ENCODE results near the gene TACC2. TPM values are rescaled to one million over a fixed set of nuclear protein-coding genes. Genes with fewer than 3 reads are reported as not detected.
"Not testable (repeated sequence)": the region's sequence is repeated elsewhere in the genome, so short reads cannot be mapped to it uniquely, and the experiment has no call there.

Gene TACC2
- 10.6 TPM for total RNA-seq (ENCODE audit: insufficient read depth, low replicate concordance)

GRCh38 chr10:121988361-121989324 lies at the start of gene TACC2:
TSS of gene TACC2 (plus strand) at chr10:121989163. CDS start at chr10:122021982, 32,819 bp downstream.
- DNase-seq (ENCODE audit: low spot score): no peak

GRCh38 chr10:121941532-121941931 lies 47.4 kb upstream of the TACC2 start:
- DNase-seq (ENCODE audit: low spot score): no peak

GRCh38 chr10:121942749-121943416 lies 46.1 kb upstream of the TACC2 start:
- peak; percentile 53 for DNase-seq (ENCODE audit: low spot score)

- DNase-seq (ENCODE audit: low spot score): no peak
Measured at GRCh38 chr10:121947343-121948330, 41.3 kb upstream of the TACC2 start.

- no peak for DNase-seq (ENCODE audit: low spot score)
Measured at GRCh38 chr10:121949049-121949448, 39.9 kb upstream of the TACC2 start.

GRCh38 chr10:121949451-121949850 lies 39.5 kb upstream of the TACC2 start:
- DNase-seq (ENCODE audit: low spot score): no peak

- DNase-seq (ENCODE audit: low spot score): no peak
Measured at GRCh38 chr10:121952226-121952625, 36.7 kb upstream of the TACC2 start.

GRCh38 chr10:121956111-121957061 lies 32.6 kb upstream of the TACC2 start:
- no peak for DNase-seq (ENCODE audit: low spot score)

- no peak for DNase-seq (ENCODE audit: low spot score)
Measured at GRCh38 chr10:121959671-121960070, 29.3 kb upstream of the TACC2 start.

GRCh38 chr10:121961456-121961855 lies 27.5 kb upstream of the TACC2 start:
- DNase-seq (ENCODE audit: low spot score): no peak

GRCh38 chr10:121965996-121966395 lies 23.0 kb upstream of the TACC2 start:
- no peak for DNase-seq (ENCODE audit: low spot score)

GRCh38 chr10:121969086-121969485 lies 19.9 kb upstream of the TACC2 start:
- DNase-seq (ENCODE audit: low spot score): not testable (repeated sequence)

- no peak for DNase-seq (ENCODE audit: low spot score)
Measured at GRCh38 chr10:121974019-121974534, 14.9 kb upstream of the TACC2 start.

- peak; percentile 73 for DNase-seq (ENCODE audit: low spot score)
Measured at GRCh38 chr10:121974535-121975294, 14.2 kb upstream of the TACC2 start, which contains the start of gene NSMCE4A. TSS of gene NSMCE4A (minus strand) at chr10:121975217. CDS start at chr10:121975165, 52 bp downstream.

- DNase-seq (ENCODE audit: low spot score): no peak
Measured at GRCh38 chr10:121975295-121976086, 13.5 kb upstream of the TACC2 start.

- no peak for DNase-seq (ENCODE audit: low spot score)
Measured at GRCh38 chr10:121976607-121977006, 12.4 kb upstream of the TACC2 start.

- no peak for DNase-seq (ENCODE audit: low spot score)
Measured at GRCh38 chr10:121978511-121978910, 10.5 kb upstream of the TACC2 start.

GRCh38 chr10:121981346-121981745 lies 7.6 kb upstream of the TACC2 start:
- no peak for DNase-seq (ENCODE audit: low spot score)

Measured in umbilical cord (tissue), 2 donors.